Measurements from ENCODE around the gene MCAM.

The MCAM gene

DNA sequence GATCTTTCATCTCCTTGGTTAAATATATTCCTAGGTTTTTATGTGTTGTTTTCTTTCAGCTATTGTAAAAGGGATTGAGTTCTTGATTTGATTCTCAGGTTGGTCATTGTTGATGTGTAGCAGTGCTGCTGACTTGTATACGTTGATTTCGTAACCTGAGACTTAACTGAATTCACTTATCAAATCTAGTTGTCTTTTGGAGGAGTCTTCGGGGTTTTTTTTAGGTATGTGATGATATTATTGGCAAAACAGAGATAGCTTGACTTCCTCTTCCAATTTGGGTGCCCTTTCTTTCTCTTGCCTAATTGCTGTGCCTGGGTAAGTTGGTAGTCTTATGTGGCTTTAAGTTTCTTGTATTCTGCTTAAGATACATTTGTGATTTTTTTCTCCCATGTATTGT is 57.9 kb downstream of the MCAM start:
- DNase-seq = no peak

All from stimulated activated CD4-positive, alpha-beta T cell treated with anti-CD3 and anti-CD28 coated beads, Interleukin-15, amount 100 ng/mL, for 24 hours (primary cell).